GM21367 (cell line): ENCODE measurements around the gene ZFPM1.

Experiments used
- ATAC-seq: cut with Tn5 transposase; IDR thresholded peaks from one replicate; pipeline ENCODE4 v1.9.1; 2021; ENCODE audit not compliant: unreplicated experiment

ZFPM1 gene

DNA sequence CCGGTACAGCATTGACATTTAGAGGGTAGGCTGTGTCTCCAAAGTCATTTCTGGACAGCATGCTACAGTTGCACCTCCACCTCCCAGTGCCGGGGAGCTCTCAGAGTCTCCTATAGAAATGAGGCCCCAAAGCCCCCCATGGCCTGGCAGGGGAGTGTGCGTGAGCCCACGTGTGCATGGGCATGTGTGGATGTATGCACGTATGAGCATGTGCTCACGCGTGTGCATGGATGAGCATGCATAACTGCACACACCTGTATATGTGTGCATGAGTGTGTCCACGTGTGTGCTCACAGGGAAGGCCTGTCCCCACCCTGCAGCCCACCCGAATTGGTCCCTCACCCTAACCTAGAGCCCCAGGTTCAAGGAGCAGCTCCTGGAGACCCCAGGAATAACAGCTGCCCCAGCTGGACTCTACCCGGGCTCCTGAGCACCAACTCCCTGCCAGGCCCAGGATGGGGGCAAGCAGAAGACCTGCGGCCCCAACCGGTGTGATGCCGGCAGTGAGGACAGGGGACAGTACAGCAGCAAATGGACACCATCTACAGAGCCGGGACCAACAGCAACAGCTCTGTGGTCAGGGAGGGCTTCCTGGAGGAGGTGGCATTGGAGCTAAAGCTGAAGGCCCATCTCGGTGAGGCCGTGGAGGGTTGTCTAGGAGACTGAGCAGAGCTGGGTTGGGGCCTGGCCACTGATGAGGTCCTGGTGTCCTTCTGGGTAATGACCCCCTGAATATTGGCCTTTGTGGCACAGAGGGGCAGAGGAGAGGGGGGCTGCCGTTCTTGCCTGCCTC lies 35.2 kb upstream of the ZFPM1 start:
- no peak for ATAC-seq

DNA sequence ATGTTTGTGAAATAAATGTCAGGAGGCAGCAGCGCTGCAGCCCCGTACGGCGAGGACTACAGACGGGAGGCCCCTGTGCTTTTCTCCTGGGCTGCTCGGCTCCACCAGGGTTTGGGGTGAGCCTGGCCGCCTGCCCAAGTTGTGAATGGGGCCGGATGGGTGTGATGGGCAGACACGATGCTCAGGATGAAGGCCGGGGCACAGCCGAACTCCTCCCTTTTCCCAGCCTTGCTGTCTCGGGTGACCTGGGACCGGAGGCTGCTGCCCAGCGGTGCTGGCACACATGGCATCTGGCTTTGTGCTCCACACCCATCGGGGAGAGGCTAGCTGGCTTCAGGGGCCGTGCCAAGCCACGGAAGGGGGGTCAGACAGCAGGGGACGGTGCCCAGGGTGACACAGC lies 34.2 kb upstream of the ZFPM1 start:
- no peak for ATAC-seq

DNA sequence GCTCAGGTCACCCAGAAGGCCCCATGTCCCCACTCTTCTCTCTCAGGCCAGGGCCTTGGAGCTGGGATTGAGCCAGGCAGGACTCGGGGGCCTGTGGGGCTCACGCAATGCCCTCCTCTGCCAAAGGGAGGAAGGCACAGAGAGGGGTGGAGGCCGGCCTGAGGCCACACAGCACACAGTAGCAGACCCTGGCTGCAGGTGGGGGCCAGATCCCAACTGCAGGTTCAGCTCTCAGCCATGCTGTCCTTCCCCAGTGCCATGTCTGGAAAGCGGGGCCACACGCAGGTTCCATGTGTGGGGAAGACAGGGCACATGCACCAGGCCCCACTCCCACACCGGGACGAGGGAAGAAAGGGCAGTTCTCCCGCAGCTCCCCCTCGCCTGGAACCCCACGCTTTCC lies 33.3 kb upstream of the ZFPM1 start:
- ATAC-seq, result no peak

DNA sequence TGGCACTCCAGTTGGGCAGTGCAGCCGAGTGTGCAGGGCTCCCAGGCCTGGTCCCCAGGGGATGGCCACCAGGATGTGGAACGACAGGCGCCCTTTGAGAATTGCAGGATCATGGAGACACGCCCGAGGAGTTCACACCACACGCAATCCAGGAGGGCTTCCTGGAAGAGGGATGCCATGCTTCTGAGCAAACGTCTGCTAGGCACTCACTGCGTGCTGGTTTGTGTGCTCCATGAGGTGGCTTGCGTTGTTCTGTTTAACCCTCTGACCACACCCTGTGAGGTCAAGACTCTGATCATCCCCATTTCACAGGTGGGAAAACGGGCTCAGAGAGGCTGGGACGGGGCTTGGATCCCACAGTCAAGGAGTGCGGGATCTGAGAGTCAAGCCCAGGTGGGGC lies 32.6 kb upstream of the ZFPM1 start:
- no peak for ATAC-seq

DNA sequence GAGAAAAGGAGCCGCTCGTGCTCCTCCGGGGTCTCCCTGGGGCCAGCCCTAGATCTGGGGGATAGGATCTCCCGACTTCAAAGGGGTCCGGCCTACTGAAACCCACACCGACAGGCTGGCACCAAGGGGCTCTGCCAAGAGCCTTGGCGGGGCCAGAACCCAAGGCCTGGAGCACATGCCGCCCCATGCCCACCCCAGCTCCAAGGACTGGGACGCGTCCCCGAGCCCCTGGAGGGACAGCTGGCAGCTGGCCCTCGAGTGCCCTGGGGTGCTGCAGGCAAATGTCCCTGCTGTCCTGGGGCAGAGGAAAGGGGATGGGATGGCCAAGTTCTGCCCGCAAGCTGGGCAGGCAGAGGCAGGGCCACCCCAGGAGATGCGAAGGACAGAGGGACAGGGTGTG lies 31.8 kb upstream of the ZFPM1 start:
- ATAC-seq, result no peak

DNA sequence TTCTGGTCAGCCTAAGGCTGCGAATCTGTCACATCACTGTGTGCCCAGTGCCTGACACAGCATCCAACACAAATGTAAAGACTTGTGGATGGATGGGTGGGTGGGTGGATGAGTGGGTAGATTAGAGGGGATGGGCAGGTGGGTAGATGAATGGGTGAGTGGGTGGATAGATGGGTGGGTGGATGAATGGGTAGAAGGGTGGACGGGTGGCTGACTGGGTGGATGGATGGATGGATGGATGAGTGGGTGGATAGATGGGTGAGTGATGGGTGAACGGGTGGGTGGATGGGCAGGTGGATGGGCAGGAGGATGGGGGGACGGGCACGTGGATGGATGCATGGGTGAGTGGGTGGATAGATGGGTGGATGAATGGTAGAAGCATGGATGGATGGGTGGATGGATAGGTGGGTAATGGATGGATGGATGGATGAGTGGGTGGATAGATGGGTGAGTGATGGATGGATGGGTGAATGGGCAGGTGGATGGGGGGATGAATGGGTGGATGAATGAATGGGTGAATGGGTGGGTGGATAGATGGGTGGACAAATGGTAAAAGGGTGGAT lies 31.1 kb upstream of the ZFPM1 start:
- ATAC-seq, result no peak

DNA sequence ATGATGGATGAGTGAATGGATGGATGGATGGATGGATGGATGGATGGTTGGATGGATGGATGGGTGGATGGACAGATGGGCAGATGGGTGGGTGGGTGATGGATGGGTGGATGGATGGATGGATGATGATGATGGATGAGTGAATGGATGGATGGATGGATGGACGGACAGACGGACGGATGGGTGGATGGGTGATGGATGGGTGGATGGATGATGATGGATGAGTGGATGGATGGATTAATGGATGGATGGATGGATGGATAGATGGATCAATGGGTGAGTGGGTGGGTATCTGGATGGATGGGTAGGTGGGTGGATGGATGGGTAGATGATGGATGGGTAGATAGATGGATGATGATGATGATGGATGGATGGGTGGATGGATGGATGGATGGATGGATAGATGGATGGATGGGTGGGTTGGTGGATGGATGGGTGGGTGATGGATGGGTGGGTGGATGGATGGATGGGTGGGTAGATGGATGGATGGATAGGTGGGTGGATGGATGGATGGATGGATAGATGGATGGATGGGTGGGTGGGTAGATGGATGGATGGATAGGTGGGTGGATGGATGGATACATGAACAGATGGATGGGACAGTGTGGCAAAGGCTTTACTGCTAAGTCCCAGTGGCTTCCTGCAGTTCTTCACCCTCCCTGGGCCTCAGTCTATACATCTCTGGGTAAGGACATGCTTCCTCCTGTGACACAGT lies 30.2 kb upstream of the ZFPM1 start:
- no peak for ATAC-seq

DNA sequence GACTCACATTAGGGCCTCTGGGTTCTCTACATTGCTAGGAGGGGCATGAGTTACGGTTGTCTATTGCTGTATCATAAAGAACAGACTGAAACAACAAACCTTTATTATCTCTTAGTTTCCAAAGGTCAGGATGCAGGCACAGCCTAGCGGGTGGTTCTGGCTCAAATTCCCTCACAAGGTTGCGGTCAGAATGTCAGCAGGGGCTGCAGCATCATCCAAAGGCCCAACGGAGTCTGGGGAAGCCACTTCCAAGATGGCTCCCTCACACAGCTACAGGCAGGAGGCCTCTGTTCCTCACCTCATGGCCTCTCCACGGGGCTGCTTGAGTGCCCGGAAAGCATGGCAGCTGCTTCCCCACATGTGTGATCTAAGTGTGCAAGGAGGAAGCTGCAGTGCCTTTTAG lies 29.6 kb upstream of the ZFPM1 start:
- no peak for ATAC-seq

DNA sequence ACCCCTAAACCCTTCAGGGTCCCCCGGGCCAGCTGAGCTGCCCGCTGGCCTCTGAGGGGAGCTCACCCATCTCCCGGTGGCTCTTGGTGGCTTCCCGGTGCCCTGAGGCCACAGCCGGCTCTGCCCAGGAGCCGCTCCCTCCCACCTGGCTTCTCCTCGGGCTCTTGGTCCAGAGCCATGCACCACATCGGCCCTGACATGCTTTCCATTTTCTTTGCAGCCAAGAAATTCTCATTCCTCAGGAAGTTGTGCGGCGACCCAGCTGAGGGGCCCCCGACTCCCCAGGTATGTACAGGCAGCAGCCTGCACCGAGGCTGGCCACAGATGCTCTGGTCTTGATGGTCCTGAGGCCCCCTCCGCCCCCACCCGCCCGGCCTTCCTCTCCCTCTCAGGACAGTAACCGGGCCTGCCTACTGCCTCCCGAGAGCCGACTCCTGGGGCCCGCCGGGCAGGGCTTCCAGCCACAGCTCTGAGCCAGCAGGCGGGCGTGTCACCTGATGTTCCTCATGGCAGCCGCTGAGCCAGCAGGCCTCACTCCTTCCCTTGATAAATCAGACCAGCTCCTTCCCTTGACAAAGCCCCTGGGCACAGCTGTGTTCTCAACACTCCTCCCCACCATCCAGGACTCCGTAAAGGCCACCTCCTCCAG lies 28.4 kb upstream of the ZFPM1 start:
- ATAC-seq, result no peak

DNA sequence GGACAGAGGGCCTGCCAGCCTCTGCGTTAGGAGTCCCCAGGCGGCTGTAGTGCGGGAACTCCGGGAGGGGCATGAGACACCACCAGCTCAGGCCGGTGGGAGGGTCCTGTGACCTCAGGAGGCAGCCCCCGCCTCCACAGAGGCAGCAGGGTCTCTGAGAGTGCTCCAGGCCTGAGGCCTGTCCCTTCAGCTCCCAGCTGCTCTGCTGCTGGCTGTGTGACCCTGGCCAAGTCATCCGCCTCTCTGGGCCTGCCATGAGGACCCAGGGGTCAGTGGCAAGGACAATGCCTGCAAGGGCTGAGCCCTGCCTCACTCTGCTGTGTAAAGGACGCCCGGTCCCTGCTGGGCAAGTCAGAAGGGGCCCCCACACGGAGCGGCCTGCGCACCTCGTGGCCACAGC lies 27.1 kb upstream of the ZFPM1 start:
- no peak for ATAC-seq

DNA sequence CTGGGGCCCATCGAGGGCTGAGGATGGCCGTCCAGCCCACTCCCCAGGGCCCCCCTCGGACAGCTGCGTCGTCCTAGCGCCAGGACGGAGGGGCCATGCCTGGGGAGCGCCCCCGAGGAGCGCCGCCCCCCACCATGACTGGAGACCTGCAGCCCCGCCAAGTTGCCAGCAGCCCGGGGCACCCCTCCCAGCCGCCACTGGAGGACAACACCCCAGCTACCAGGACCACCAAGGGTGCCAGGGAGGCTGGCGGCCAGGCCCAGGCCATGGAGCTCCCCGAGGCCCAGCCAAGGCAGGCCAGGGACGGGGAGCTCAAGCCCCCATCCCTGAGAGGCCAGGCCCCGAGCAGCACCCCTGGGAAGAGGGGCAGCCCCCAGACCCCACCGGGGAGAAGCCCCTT lies 25.7 kb upstream of the ZFPM1 start:
- ATAC-seq, result no peak

DNA sequence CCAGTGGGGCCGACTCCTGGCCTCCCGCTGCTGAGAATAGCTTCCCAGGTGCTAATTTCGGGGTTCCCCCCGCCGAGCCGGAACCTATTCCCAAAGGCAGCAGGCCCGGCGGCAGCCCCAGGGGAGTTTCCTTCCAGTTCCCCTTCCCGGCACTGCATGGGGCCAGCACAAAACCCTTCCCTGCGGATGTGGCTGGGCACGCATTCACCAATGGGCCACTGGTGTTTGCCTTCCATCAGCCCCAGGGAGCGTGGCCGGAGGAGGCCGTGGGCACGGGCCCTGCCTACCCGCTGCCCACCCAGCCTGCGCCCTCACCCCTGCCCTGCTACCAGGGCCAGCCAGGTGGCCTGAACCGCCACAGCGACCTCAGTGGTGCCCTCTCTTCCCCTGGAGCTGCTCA lies 24.9 kb upstream of the ZFPM1 start:
- no peak for ATAC-seq

DNA sequence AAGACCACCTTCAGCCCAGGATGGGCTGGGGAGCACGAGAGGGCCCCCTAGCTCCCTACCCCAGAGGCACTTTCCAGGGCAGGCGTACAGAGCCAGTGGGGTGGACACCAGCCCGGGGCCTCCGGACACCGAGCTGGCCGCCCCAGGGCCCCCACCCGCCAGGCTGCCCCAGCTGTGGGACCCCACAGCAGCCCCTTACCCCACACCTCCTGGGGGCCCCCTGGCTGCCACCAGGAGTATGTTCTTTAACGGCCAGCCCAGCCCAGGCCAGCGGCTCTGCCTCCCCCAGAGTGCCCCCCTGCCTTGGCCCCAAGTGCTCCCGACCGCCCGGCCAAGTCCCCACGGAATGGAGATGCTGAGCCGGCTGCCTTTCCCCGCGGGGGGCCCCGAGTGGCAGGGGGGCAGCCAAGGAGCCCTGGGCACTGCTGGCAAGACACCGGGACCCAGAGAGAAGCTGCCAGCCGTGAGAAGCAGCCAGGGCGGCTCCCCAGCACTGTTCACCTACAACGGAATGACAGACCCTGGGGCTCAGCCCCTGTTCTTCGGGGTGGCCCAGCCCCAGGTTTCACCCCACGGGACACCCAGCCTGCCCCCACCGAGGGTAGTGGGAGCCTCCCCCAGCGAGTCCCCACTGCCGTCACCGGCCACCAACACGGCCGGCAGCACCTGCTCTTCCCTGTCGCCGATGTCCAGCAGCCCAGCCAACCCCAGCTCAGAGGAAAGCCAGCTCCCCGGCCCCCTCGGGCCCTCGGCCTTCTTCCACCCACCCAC lies 24.3 kb upstream of the ZFPM1 start:
- no peak for ATAC-seq

DNA sequence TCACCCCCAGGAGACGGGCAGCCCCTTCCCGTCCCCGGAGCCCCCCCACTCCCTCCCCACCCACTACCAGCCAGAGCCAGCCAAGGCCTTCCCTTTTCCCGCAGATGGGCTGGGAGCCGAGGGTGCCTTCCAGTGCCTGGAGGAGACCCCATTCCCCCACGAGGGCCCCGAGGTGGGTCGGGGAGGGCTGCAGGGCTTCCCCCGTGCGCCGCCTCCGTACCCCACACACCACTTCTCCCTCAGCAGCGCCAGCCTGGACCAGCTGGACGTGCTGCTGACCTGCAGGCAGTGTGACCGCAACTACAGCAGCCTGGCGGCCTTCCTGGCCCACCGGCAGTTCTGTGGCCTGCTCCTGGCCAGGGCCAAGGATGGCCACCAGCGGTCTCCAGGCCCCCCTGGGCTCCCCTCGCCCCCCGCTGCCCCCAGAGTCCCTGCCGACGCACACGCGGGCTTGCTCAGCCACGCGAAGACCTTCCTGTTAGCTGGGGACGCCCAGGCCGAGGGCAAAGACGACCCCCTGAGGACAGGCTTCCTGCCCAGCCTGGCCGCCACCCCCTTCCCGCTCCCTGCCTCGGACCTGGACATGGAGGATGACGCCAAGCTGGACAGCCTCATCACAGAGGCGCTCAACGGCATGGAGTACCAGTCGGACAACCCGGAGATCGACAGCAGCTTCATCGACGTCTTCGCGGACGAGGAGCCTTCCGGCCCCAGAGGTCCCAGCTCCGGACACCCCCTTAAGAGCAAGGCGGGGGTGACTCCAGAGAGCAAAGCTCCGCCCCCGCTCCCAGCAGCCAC lies 23.5 kb upstream of the ZFPM1 start:
- no peak for ATAC-seq

DNA sequence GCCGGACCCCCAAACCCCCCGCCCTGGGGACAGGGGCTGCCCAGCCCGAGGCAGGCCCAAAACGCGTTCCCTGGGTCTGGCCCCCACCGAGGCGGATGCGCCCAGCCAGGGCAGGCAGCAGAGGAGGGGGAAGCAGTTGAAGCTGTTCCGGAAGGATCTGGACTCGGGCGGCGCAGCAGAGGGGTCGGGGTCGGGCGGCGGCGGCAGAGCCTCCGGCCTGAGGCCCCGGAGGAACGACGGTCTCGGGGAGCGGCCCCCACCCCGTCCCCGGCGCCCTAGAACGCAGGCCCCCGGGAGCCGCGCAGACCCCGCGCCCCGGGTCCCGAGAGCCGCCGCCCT lies 22.9 kb upstream of the ZFPM1 start:
- ATAC-seq, result no peak

DNA sequence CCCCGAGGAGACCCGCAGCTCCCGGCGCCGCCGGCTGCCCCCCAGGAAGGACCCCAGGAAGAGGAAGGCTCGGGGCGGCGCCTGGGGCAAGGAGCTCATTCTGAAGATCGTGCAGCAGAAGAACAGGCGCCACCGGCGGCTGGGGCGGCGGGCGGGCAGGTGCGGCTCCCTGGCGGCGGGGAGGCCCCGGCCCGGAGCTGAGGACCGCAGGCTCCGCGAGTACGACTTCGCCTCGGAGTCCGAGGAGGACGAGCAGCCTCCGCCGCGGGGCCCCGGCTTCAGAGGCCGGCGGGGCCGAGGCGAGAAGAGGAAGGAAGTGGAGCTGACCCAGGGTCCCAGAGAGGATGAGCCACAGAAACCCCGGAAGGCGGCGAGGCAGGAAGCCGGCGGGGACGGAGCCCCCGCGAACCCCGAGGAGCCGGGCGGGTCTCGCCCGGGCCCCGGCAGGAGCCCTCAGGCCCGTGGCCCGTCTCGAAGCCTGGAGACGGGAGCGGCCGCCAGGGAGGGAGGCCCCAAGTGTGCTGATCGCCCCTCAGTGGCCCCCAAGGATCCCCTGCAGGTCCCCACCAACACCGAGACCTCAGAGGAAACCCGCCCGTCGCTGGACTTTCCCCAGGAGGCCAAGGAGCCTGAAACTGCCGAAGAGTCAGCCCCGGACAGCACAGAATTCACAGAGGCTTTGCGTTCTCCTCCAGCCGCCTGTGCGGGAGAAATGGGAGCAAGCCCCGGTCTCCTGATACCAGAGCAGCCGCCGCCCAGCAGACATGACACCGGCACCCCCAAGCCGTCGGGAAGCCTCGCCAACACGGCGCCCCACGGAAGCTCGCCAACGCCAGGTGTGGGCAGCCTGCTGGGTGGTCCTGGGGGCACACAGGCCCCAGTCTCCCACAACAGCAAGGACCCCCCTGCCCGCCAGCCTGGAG lies 22.3 kb upstream of the ZFPM1 start:
- no peak for ATAC-seq

DNA sequence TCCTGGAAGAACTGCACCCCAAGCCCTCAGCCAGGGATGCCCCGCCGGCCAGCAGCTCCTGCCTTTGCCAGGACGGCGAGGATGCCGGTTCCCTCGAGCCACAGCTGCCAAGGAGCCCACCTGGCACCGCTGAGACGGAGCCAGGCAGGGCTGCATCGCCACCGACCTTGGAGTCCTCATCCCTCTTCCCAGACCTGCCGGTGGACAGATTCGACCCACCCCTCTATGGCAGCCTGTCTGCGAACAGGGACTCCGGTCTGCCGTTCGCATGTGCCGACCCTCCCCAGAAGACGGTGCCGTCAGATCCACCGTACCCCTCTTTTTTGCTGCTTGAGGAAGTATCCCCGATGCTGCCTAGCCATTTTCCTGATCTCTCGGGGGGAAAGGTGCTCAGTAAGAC lies 21.4 kb upstream of the ZFPM1 start:
- no peak for ATAC-seq

DNA sequence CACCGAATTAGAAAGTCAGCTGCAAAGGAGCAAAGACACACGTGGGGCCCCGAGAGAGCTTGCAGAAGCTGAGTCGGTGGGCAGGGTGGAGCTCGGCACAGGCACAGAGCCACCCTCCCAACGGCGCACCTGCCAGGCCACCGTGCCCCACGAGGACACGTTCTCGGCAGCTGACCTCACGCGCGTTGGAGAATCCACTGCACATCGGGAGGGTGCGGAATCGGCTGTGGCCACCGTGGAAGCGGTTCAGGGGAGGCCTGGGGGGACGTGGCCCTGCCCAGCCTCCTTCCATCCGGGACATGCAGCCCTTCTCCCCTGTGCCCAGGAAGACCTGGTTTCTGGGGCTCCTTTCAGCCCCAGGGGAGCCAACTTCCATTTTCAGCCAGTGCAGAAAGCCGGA lies 20.9 kb upstream of the ZFPM1 start:
- ATAC-seq, result no peak

DNA sequence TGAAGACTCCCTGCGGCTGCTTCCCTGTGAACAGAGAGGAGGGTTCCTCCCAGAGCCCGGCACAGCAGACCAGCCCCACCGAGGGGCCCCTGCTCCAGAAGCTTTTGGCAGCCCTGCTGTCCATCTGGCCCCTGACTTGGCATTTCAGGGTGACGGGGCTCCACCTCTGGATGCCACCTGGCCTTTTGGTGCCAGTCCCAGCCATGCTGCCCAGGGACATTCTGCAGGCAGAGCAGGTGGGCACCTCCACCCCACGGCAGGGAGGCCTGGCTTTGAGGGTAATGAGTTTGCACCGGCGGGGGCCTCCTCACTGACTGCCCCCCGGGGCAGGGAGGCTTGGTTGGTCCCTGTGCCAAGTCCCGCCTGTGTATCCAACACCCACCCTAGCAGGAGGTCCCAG lies 20.3 kb upstream of the ZFPM1 start:
- ATAC-seq, result no peak
